Mononuclear cell (primary cell): ENCODE results near the gene PRKAR1B. TPM values are rescaled to one million over a fixed set of nuclear protein-coding genes. Genes with fewer than 3 reads are reported as not detected.

Source experiments
- H3K27me3 ChIP-seq: 2 replicates; pipeline ENCODE4 v1.6.0; 2011; ENCODE audit warnings: low read length, control low read depth; ENCODE audit not compliant: insufficient read depth
- H3K4me1 ChIP-seq: 2 replicates; pipeline ENCODE4 v1.5.1; 2011; ENCODE audit warnings: mild to moderate bottlenecking, low read length, control low read depth; ENCODE audit not compliant: insufficient read depth
- H3K4me3 ChIP-seq: 2 replicates; pipeline ENCODE4 v1.5.1; 2011; ENCODE audit warnings: mild to moderate bottlenecking, low read length, moderate library complexity
- H3K9me3 ChIP-seq: 2 replicates; pipeline ENCODE4 v1.5.1; 2011; ENCODE audit warnings: low read depth, mild to moderate bottlenecking, control low read depth, low read length
- total RNA-seq: library from RNA; depleted of rRNA; stranded (reverse); fragments of >200 nt; gene quantifications from one replicate; pipeline ENCODE4 v1.2.3, GENCODE V29; 2012

PRKAR1B gene
- total RNA-seq, 1 donor, result 9.4 TPM

- Histone ChIP-seq H3K9me3 (no peaks in the 10 kb centered on the region), H3K4me1 (peaks cover 9% of the 10 kb centered on the region), H3K27me3 (no peaks in the 10 kb centered on the region), H3K4me3 (no peak overlapping the region)
Measured at GRCh38 chr7:582931-583330, 144.2 kb downstream of the PRKAR1B start.

- H3K9me3 ChIP-seq, result no peaks in the 10 kb centered on the region
- no peaks in the 10 kb centered on the region for H3K27me3 ChIP-seq
- no peak overlapping the region for H3K4me3 ChIP-seq
- H3K4me1 ChIP-seq, result peaks cover 9% of the 10 kb centered on the region
Measured at GRCh38 chr7:582081-582835, 144.8 kb downstream of the PRKAR1B start.

GRCh38 chr7:578386-578785 lies 148.7 kb downstream of the PRKAR1B start:
- Histone ChIP-seq H3K27me3 (no peaks in the 10 kb centered on the region), H3K9me3 (no peaks in the 10 kb centered on the region), H3K4me1 (no peaks in the 10 kb centered on the region), H3K4me3 (no peak overlapping the region)

GRCh38 chr7:577741-578370 lies 149.2 kb downstream of the PRKAR1B start:
- Histone ChIP-seq H3K9me3 (no peaks in the 10 kb centered on the region), H3K27me3 (no peaks in the 10 kb centered on the region), H3K4me3 (no peak overlapping the region), H3K4me1 (no peaks in the 10 kb centered on the region)

GRCh38 chr7:577278-577665 lies 149.8 kb downstream of the PRKAR1B start:
- Histone ChIP-seq H3K27me3 (no peaks in the 10 kb centered on the region), H3K4me3 (no peak overlapping the region), H3K9me3 (no peaks in the 10 kb centered on the region), H3K4me1 (no peaks in the 10 kb centered on the region)

- H3K4me1 ChIP-seq, result no peaks in the 10 kb centered on the region
Measured at GRCh38 chr7:576524-577277, 150.4 kb downstream of the PRKAR1B start.

GRCh38 chr7:575425-576366 lies 151.4 kb downstream of the PRKAR1B start:
- no peaks in the 10 kb centered on the region for H3K9me3 ChIP-seq
- no peaks in the 10 kb centered on the region for H3K4me1 ChIP-seq
- H3K4me3 ChIP-seq, result no peak overlapping the region
- H3K27me3 ChIP-seq, result no peaks in the 10 kb centered on the region

More at GRCh38 chr7:576524-577277, 150.4 kb downstream of the PRKAR1B start:
- Histone ChIP-seq H3K9me3 (no peaks in the 10 kb centered on the region), H3K27me3 (no peaks in the 10 kb centered on the region), H3K4me3 (no peak overlapping the region)

GRCh38 chr7:574661-575395 lies 152.3 kb downstream of the PRKAR1B start:
- Histone ChIP-seq H3K4me3 (no peak overlapping the region), H3K27me3 (no peaks in the 10 kb centered on the region), H3K4me1 (no peaks in the 10 kb centered on the region), H3K9me3 (no peaks in the 10 kb centered on the region)

- Histone ChIP-seq H3K4me3 (no peak overlapping the region), H3K4me1 (no peaks in the 10 kb centered on the region), H3K27me3 (no peaks in the 10 kb centered on the region), H3K9me3 (no peaks in the 10 kb centered on the region)
Measured at GRCh38 chr7:573933-574381, 153.1 kb downstream of the PRKAR1B start.

GRCh38 chr7:573269-573932 lies 153.7 kb downstream of the PRKAR1B start:
- H3K4me3 ChIP-seq, result no peak overlapping the region
- H3K9me3 ChIP-seq, result no peaks in the 10 kb centered on the region
- H3K27me3 ChIP-seq, result no peaks in the 10 kb centered on the region
- H3K4me1 ChIP-seq, result no peaks in the 10 kb centered on the region

GRCh38 chr7:572416-573268 lies 154.4 kb downstream of the PRKAR1B start:
- H3K9me3 ChIP-seq, result no peaks in the 10 kb centered on the region
- no peak overlapping the region for H3K4me3 ChIP-seq
- no peaks in the 10 kb centered on the region for H3K27me3 ChIP-seq
- H3K4me1 ChIP-seq, result no peaks in the 10 kb centered on the region

- Histone ChIP-seq H3K27me3 (no peaks in the 10 kb centered on the region), H3K4me3 (no peak overlapping the region), H3K4me1 (no peaks in the 10 kb centered on the region), H3K9me3 (no peaks in the 10 kb centered on the region)
Measured at GRCh38 chr7:571718-572415, 155.2 kb downstream of the PRKAR1B start.
